ENCODE results near the gene NRM. TPM values are rescaled to one million over a fixed set of nuclear protein-coding genes. Genes with fewer than 3 reads are reported as not detected.
A peak's percentile ranks its signal among the peaks of the same experiment; 100 is the strongest.

Gene NRM
- total and polyA plus RNA-seq, 12 donors = 1.6 to 11.6 (median 3.8) TPM

DNA sequence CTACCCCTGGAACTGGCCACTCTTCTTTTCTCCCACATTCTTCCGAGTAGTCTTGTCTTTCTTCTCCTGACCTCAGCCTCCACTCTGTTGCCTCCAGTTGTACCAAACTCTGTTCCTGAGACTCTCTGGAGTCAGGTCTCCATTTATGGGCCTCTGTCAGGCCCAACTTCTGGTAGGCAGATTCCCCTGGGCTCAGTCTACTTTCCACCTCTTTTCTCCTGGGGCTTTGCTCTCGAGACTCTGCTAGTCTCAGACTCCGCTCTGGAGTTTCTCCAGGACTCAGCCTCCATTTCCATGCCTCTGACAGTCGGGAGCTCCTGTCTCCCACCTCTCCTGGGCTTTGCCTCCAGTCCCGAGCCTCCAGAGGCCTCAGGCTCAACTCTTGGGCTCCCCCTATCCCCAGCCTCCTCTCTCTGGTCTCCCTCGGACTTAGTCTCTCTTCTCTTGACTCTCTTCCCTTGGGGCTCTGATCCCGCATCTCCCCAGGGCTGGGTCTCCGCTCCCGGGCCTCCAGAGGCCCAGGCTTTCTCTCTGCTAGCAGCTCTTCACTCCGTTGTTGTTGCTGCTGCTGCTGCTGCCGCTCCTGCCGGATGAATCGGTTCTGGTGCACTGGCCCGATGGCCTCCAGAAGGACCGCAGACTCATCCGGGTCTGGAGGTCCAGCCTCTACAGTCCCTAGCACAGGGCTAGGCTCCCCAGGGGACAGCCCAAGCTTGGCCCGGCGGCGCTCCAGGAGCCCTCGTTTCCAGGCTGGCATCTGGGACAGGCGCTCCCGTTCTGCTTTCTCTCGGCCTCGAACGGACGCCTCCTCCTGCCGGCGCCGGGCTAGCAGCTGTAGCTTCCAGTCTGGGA, 5.4 kb downstream of the NRM start:
- Histone ChIP-seq H3K9me3 (no peaks in the 10 kb centered on the region), H3K4me3 (peak overlapping the region; percentile 44 to 90 (median 80)), H3K27me3 (no peaks in the 10 kb centered on the region), H3K36me3 (peaks cover 0 to 21% (median 0%) of the 10 kb centered on the region in 9 donors), H3K4me1 (peaks cover 25 to 88% (median 66%) of the 10 kb centered on the region in 9 donors), H3K27ac (peak overlapping the region; percentile 94 to 100 (median 98))
- WGBS, 2 donors = 31 to 44% methylated on average over 29 of the region's 29 CpGs
- intact Hi-C loops (cut with DNase I) = loop anchor here in 6 of 10 donors (2.0 to 10.0 kb wide), 3 partner anchors 35 to 199 kb away; partner anchors contain the start of genes TUBB (in 5 of the 6), DDR1 (in 1 of the 6), MRPS18B (in 1 of the 6) and PPP1R10 (in 1 of the 6)
- TF ChIP-seq, protein P1, sequence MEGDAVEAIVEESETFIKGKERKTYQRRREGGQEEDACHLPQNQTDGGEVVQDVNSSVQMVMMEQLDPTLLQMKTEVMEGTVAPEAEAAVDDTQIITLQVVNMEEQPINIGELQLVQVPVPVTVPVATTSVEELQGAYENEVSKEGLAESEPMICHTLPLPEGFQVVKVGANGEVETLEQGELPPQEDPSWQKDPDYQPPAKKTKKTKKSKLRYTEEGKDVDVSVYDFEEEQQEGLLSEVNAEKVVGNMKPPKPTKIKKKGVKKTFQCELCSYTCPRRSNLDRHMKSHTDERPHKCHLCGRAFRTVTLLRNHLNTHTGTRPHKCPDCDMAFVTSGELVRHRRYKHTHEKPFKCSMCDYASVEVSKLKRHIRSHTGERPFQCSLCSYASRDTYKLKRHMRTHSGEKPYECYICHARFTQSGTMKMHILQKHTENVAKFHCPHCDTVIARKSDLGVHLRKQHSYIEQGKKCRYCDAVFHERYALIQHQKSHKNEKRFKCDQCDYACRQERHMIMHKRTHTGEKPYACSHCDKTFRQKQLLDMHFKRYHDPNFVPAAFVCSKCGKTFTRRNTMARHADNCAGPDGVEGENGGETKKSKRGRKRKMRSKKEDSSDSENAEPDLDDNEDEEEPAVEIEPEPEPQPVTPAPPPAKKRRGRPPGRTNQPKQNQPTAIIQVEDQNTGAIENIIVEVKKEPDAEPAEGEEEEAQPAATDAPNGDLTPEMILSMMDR (IDR thresholded peaks at IDR 0.05) = peak in 4 of 9 donors; percentile 11 to 34 (median 21)
- no peak for ATAC-seq
- peak in 1 of 2 donors; percentile 40 for DNase-seq

DNA sequence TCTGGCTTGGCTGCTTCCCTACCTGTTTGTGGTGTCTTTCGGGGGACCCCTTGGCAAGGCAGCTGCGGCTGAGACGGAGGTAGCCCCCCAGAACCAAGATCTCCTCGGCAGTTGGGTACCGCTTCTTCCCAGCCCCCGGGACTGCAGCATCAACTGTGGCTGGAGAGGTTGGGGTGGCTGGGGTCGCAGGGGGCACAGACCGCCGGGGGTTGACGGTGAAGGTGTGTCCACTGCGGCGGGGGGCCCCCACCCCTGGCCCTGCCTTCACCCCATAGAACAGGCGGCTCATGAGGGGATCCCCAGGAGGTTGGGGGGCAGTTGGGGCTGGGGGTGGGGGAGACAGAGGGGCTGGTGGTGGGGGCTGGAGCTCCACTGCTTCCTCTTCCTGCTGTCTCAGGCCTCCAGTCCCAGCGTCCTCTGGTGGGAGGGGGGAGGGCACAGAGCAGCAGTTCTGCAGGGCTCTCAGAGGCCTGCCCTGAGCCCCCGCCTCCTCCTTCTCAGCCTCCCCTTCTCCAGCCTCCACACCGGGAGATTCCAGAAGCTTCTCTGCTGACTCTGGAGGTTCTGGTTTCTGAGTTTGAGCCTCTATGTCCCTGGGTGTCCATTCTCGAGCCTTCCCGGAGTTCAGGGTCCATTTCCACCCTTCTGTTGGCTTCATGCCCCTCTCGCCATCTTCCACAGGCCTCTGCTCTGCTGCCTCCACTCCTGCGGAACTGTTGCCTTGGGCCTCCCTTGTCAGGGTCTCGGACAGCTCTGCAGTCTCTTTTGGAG, 6.2 kb downstream of the NRM start:
- TF ChIP-seq, protein P1 (IDR thresholded peaks at IDR 0.05) = no peak
- ATAC-seq (no peak), DNase-seq (peak; percentile 53 to 60)
- 29 to 41% methylated on average over 19 to 21 of the region's 21 CpGs for WGBS, 2 donors
- intact Hi-C loops (cut with DNase I) = loop anchor here in 3 of 10 donors (5.0 to 10.0 kb wide), 4 partner anchors 67 to 200 kb away; partner anchors contain the start of genes DDR1 (in 1 of the 3), MRPS18B (in 1 of the 3) and PPP1R10 (in 1 of the 3)
- Histone ChIP-seq H3K4me3 (peak overlapping the region; percentile 44 to 90 (median 80)), H3K27ac (peak overlapping the region; percentile 94 to 100 (median 98)), H3K9me3 (no peaks in the 10 kb centered on the region), H3K27me3 (no peaks in the 10 kb centered on the region), H3K4me1 (peaks cover 24 to 88% (median 66%) of the 10 kb centered on the region in 9 donors), H3K36me3 (peaks cover 0 to 29% (median 0%) of the 10 kb centered on the region in 9 donors)

DNA sequence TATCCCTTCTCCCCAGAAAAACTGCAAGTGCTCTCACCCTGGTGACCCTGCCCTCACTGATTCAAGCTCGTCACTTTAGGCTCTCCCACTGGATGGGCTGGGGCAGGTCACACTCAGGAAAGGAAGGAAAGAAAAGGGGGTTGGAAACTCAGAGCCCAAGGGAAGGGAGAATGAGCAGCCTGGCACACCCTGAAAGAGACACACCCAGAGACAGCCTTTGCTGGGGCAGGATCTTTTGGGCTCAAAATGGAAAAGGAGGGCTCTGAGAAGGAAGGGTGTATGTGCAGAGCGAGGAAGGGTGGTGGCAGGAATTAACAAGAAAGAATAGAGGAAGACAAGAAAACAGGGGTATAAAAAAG, 6.8 kb downstream of the NRM start:
- intact Hi-C loops (cut with DNase I) = loop anchor here in 3 of 10 donors (5.0 to 10.0 kb wide), 3 partner anchors 138 to 201 kb away; partner anchors contain the start of gene DDR1 (in 1 of the 3)
- Histone ChIP-seq H3K4me3 (peak overlapping the region; percentile 44 to 90 (median 80)), H3K4me1 (peaks cover 21 to 88% (median 66%) of the 10 kb centered on the region in 9 donors), H3K27me3 (no peaks in the 10 kb centered on the region), H3K36me3 (peaks cover 0 to 35% (median 3%) of the 10 kb centered on the region in 9 donors), H3K27ac (peak overlapping the region; percentile 94 to 100 (median 98)), H3K9me3 (no peaks in the 10 kb centered on the region)
- WGBS, 2 donors = 29 to 32% methylated on average over 2 of the region's 2 CpGs
- DNase-seq (no peak), ATAC-seq (no peak)
- TF ChIP-seq, protein P1 (IDR thresholded peaks at IDR 0.05) = no peak
